Right renal pelvis (tissue), 4 donors: Measurements from ENCODE around the gene ADPRHL1. TPM values are rescaled to one million over a fixed set of nuclear protein-coding genes. Genes with fewer than 3 reads are reported as not detected.
"Not testable (repeated sequence)": the region's sequence is repeated elsewhere in the genome, so short reads cannot be mapped to it uniquely, and the experiment has no call there.

ENCODE experiments used
- DNase-seq, 4 donors: peaks; one replicate each; pipeline ENCODE4 v3.0.0-alpha.2; 2013; ENCODE audit warnings: low read depth in 4 of 4, low spot score in 3 of 4, missing footprints in 1 of 4
- polyA plus RNA-seq, 4 donors: library from polyadenylated mRNA; unstranded; fragments of 120-200 nt; gene quantifications; one replicate each; pipeline ENCODE4 v1.2.1, GENCODE V29; 2013; ENCODE audit not compliant: insufficient read length in 4 of 4

The ADPRHL1 gene
- polyA plus RNA-seq, 4 donors: 2.6 to 4.1 (median 3.7) TPM

DNA sequence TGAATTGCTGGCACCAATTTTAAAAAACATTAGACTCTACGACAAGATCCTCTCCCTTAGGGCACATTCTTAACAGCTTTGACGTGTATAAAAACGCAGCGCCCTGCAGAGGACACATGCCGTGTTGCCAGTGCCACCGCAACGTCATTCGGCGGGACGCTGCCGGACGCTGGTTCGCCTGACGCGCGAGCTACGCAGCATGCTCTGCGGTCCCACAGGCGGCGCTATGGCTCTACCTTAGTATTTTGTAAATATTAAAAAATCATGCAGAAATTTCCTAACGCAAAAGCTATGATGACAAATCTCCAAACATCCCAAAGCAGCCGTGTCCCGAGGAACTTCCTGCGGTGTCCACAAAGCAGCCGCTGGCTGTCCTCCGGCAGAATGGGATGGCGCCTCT lies 4.2 kb upstream of the ADPRHL1 start:
- no peak for DNase-seq

DNA sequence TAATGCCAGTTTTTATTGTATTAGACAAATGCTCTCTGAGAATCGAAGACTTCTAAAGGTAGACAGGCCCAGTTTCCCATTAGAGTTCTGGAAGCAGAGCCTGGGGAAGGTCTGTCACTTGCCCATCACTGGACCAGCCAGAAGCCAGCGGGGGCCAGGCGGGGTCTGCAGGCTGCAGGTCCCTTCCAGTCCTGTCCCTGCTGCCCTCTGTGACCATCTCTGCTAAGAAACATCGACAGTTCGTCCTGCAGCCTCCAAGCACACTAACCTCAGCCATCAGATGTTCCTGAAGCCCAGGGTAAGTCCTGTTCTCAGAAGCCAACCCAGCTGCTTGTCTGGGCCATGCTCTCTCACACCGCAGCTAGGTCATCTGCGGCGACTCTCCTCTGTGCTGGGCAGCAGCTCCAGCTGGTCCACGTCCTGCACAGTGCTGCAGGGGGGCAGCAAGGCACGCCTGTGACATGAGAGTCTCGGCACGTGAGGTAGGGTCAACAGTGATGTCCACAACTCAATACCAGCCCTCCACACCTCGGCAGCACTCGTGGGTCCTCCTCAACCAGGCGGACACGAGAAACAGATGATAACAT lies 2.9 kb upstream of the ADPRHL1 start:
- no peak for DNase-seq

- no peak for DNase-seq
Observed at GRCh38 chr13:113455384-113455783, 2.1 kb upstream of the ADPRHL1 start.

DNA sequence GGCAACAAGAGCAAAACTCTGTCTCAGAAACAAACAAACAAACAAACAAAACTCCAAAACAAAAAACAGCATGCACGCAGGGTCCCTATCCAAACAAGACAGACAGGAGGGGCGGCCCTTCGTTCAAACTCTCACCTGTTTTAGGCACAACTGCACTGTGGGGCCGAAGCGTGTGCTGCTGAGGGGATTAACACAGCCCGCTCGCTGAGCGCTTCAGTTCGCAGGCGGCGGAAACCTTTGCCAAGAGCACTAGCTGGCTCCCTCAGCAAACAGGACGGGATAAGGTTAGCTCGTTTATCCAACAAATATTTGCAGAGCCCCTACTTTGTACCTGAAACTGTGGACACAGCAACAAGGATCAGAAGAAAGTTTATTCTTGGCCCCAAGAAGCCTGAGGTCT lies 1.6 kb upstream of the ADPRHL1 start:
- no peak for DNase-seq

DNA sequence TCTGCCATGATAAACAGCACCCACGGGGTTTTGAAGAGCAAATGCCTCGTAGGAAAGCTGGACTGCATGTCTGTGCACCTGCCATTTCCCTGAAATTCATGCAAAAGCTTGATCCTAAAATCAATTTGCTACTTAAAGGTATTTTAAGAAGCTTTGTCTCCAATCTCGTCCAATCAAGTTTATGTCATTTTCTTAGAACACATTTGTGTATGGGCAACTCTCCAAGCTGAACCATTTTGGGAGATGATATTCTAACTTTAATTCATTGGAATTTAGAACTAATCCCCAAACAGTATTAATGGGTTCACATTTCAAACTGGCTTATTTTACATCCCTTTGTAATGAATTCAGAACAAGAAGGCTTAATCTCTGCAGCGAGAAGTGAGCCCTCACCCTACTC lies 822 bp downstream of the ADPRHL1 start:
- no peak for DNase-seq

DNA sequence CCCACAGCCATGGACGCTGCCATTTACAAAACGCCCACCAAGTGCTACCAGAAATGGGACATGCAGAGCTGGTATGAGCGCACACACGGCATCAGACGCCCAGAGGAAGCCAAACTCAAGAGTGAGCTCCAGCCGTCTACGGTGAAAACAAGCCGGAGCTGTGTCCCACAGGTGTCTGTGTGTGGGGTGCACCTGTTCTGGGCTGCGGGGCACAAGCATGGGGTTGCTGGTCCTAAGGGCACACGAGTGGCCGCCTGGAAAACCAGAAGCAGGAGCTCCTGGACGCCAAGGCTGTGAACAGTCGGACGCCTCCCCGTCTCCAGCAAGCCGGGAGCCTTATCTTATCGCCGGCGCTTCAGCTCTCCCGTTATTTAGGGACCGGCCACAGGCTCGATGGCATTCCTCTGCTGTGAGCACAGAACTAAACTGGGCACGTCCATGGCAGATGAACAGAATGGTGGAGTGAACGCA lies 1.3 kb downstream of the ADPRHL1 start:
- no peak for DNase-seq

- DNase-seq: not testable (repeated sequence)
Observed at GRCh38 chr13:113450861-113451620, 2.2 kb downstream of the ADPRHL1 start.

DNA sequence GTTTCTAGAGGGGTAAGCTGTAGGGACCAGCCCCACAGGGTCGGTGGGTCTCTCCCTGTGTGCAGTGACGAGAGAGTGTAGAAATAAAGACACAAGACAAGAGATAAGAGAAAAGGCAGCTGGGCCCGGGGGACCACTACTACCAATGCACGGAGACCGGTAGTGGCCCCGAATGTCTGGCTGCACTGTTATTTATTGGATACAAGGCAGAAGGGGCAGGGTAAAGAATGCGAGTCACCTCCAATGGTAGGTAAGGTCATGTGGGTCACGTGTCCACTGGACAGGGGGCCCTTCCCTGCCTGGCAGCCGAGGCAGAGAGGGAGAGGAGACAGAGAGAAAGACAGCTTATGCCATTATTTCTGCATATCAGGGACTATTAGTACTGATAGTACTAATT lies 2.9 kb downstream of the ADPRHL1 start:
- not testable (repeated sequence) for DNase-seq

- no peak for DNase-seq
Observed at GRCh38 chr13:113449693-113450347, 3.5 kb downstream of the ADPRHL1 start.

DNA sequence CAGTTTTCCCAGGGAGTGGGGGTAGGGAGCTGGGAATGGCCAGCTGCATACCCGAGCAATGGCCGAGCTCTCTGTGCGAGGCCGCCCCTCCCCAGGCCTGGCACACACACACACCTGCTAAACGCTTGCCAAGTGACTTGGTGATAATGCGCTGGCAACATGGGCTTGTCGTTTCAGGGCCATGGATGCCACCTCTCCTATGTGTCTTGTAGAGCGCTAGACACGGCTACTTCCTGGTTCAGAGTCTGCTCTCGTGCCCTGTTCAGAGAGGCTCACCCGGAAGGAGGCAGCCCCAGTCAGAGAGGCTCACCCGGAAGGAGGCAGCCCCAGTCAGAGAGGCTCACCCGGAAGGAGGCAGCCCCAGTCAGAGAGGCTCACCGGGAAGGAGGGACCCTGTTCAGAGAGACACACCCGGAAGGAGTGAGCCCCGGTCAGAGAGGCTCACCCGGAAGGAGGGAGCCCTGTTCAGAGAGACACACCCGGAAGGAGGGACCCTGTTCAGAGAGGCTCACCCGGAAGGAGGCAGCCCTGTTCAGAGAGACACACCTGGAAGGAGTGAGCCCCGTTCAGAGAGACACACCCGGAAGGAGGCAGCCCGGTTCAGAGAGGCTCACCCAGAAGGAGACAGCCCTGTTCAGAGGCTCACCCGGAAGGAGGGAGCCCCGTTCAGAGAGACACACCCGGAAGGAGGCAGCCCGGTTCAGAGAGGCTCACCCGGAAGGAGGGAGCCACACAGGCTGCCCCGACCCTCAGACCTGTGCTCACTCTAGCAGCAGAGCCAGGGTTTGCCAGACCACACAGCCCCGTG lies 4.2 kb downstream of the ADPRHL1 start:
- DNase-seq: no peak

GRCh38 chr13:113448545-113448884 lies 4.8 kb downstream of the ADPRHL1 start:
- DNase-seq: no peak

GRCh38 chr13:113447596-113447995 lies 5.7 kb downstream of the ADPRHL1 start:
- DNase-seq: no peak

GRCh38 chr13:113446488-113446854 lies 6.8 kb downstream of the ADPRHL1 start:
- DNase-seq: no peak

DNA sequence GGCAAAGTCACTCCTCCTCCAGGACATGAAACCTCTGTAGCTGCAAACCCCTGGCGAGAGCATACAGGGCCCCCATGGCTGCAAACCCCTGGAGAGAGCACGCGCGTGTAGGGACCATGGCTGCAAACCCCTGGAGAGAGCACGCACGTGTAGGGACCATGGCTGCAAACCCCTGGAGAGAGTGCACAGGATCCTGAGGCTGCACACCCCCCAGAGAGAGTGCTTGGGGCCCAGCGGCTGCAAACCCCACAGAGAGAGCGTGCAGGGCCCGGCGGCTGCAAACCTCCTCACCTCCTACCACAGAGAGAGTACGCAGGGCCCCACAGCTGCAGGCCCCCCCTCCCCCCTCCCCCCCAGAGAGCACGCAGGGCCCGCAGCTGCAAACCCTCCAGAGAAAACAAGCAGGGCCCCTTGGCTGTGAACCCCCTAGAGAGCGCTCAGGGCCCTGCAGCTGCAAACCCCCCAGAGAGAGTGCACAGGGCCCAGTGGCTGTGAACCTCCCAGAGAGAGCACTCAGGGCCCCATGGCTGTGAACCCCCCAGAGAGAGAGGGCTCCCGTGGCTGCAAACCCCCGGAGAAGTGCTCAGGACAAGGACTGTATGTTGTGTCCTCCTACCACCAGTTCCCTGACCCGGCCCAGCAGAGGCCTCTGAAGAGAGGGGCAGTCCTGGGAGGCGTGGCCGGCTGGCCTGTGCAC lies 7.3 kb downstream of the ADPRHL1 start:
- DNase-seq: no peak

DNA sequence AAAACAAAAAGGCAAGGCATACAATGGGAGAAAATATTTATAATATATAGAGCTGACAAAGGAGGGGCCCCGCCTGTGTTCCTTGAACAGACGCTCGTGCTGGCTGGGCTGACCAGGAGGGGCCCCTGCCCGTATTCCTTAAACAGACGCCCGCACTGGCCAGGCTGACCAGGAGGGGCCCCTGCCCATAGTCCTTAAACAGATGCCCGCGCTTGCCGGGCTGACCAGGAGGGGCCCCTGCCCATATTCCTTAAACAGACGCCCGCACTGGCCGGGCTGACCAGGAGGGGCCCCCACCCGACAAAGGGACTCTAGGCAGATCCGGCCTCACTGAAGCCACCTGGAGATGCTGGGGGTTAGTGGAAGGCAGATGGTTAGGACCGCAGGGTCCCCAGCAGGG lies 9.3 kb downstream of the ADPRHL1 start:
- DNase-seq: no peak

GRCh38 chr13:113442985-113443362 lies 10.3 kb downstream of the ADPRHL1 start:
- no peak for DNase-seq

DNA sequence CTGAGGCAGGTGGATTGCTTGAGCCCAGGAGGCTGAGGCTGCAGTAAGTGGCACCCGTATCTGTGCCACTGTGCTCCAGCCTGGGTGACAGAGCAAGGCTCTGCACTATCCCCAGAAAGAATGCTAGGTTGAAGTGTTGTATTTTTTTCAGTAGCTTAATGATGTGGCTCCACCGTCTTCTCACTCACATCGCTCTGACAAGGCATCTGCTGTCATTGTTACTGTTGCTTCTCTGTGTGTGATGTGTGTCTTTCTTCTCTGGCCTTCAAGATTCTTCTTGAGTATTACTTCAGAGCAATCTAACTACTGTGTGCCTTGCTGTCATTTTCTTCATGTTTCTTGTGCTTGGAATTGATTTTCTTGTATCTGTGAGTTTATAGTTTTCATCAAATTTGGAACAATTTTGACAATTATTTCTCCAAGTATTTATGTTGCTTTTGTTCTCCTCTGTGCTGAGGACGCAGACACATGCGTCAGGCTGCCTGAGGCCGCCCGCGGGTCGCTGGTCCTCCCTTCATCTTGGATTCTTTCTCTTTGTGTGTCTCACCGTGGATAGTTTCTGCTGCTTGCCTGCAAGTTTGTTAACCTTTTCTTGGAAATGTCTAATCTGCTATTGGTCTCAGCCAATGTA lies 10.8 kb downstream of the ADPRHL1 start:
- DNase-seq: no peak

DNA sequence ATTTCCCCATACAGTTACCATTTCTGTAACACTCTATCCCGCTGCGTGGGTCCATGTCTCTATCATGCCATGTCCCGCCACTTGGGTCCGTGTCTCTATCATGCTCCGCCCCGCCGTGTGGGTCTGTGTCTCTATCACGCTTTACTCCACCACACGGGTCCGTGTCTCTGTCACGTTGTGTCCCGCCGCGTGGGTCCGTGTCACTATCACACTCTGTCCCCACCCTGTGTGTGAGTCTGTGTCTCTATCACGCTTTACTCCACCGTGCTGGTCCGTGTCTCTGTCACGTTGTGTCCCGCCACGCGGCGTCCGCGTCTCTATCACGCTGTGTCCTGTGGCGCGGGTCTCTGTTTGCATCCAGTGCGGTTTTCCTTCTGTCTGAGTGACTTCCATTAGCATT lies 11.6 kb downstream of the ADPRHL1 start:
- DNase-seq: no peak

- no peak for DNase-seq
Observed at GRCh38 chr13:113437408-113438010, 15.8 kb downstream of the ADPRHL1 start.

GRCh38 chr13:113436866-113437265 lies 16.4 kb downstream of the ADPRHL1 start:
- DNase-seq: not testable (repeated sequence)
